NCI-H2081 treated with DMSO at 0.1 percent for 48 hours (cell line): ENCODE measurements around the gene KIAA1958.
A peak's percentile ranks its signal among the peaks of the same experiment; 100 is the strongest.

Experiments
- DNase-seq: peaks from one replicate; lab custom pipeline; 2025; lab: John Stamatoyannopoulos, UW

KIAA1958 gene

DNA sequence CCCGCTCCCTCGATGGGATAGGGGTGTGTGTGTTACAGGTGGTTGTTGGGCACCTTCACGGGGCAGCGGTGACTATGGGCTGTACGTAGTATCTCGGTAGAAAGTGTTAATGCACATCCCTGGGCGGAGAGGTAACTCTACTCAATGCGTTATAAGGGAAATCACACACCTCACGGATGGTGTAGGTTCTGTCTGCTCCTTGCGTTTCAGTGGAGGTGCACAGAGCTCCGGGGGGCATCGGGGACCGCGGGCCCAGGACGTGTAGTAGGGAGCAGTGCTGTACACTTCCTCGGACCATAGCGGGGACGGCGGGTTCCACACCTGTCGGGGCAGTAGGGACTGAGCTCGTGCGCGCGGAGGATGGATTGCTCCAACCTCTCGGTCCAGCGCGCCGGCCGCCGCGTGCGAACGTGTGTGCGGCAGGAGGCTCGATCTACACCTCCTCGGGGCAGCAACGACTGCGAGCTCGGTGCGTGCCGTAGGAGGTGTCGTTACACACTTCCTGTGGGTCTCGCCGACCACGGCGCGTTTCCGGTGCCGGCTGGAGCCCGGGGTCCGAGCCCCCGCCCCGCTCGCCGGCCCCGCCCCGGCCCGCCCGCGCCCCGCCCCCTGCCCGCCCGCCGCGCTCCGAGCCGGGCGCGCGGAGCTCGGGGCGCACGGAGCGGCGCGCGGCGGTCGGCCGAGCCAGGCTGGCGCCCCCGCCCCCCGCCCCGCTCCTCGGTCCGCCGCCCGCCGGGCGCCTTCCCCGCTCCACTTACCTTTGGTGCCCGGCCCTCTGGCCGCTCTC lies at the start of gene KIAA1958:
TSS of gene KIAA1958 (plus strand) at position 607 of the 787 bp plus-strand sequence. CDS start 87,254 bp downstream, outside the sequence.
- DNase-seq = peak; percentile 43

GRCh38 chr9:112437406-112437805 lies 49.2 kb upstream of the KIAA1958 start:
- DNase-seq = no peak

DNA sequence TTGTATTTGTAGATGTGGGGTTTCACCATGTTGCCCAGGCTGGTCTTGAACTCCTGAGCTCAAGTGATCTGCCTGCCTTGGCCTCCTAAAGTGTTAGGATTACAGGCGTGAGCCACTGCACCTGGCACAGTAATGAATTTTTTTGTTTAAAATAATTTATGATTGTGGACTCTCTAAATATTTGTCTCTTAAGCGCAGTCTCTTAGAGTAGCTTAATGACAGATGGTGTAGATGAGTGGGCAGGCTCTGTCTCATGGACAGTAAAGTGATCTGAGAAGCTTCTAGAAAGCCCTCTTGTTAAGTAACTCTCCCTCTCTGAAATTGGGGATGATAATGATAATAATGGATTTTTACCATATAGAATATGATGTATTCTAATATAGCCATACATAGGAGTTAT lies 47.5 kb upstream of the KIAA1958 start:
- DNase-seq = no peak

DNA sequence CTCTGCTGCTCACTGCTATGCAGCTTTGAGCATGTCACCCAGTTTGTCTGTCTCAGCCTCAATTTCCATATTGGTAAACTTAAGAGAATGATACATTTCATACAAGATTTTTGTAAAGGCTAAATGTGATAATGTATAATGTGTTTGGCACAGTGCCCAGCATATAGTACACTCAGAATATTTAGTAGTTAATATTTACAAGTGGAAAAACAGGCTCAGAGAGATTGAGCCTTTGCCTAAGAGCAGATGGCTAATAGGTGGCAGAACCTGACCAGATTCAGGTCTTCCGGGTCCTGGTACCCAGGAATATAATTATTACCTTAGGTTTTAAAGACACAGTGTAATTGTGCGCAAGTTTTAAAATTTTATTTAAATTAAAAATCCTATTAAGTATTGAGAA lies 46.8 kb upstream of the KIAA1958 start:
- DNase-seq = no peak

GRCh38 chr9:112443200-112443599 lies 43.4 kb upstream of the KIAA1958 start:
- DNase-seq = no peak

GRCh38 chr9:112443636-112444035 lies 43.0 kb upstream of the KIAA1958 start:
- DNase-seq = no peak

GRCh38 chr9:112445196-112445595 lies 41.4 kb upstream of the KIAA1958 start:
- DNase-seq = no peak

- DNase-seq = no peak
Measured at GRCh38 chr9:112446080-112446479, 40.5 kb upstream of the KIAA1958 start.

DNA sequence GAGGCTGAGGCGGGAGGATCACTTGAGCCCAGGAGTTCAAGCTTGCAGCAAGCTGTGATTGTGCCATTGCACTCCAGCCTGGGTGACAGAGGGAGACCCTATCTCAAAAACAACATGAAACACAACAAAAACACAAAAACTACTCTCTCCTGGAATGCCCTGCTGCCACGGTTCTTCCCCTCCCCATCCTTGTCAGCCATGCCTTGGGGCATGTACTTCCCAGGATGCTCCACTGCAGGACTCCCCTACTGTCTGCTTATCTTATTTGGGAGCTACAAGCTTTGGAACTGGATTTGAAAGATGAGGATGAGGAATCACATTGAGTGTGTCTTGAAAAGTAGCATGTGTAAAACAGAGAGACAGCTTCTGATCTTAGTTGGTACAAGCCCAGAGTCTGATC lies 40.1 kb upstream of the KIAA1958 start:
- no peak for DNase-seq

DNA sequence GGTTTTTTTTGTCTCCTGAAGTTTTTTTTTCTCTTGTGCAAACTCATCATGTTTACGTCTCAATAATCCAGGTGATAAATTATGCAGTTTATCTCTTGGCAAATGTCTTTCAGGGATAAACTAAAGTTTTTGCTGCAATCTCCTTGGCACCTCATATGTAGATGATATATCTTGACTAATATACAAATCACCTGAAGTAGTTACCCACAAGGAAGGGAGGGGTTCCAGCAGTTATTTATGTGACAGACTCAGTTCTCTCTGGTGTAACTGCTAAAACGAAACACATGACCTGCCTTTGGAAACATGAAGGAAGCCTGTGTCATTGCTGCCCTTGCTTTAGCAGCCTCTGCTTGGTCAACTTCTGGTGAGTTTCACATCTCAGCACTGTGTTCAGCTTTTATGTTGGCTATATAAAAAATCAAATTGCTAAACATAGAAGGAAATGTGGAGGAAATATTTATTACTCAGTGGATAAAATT lies 39.3 kb upstream of the KIAA1958 start:
- DNase-seq = no peak

DNA sequence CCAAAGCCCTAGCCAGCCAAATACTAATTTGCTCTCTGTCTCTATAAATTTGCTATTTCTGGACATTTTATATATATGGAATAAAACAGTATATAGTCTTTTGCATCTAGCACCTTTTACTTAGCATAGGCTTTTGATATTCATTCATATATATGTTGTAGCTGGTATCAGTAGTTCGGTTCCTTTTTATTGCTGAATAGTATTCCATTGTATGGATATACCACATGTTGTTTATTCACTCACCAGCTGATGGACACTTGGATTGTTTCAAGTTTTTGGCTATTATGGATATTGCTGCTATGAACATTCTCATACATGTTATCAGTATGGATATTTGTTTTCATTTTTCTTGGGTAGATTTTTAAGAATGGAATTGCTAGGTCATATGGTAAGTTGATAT lies 23.8 kb upstream of the KIAA1958 start:
- DNase-seq = no peak

DNA sequence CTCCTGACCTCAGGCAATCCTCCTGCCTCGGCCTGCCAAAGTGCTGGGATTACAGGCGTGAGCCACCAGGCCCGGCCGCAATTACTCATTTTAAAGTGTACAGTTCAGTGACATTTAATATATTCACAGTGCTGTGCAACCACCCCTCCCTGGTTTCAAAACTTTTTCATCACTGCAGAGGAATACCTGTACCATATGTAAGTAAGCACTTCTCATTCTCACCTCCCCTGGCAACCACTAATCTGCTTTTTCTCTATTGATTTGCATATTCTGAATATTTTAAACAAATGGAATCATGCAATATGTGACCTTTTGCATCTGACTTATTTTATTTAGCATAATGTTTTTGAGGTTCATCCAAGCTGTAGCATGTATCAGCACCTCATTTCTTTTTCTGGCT lies 21.3 kb upstream of the KIAA1958 start:
- no peak for DNase-seq

GRCh38 chr9:112472996-112473395 lies 13.6 kb upstream of the KIAA1958 start:
- no peak for DNase-seq

DNA sequence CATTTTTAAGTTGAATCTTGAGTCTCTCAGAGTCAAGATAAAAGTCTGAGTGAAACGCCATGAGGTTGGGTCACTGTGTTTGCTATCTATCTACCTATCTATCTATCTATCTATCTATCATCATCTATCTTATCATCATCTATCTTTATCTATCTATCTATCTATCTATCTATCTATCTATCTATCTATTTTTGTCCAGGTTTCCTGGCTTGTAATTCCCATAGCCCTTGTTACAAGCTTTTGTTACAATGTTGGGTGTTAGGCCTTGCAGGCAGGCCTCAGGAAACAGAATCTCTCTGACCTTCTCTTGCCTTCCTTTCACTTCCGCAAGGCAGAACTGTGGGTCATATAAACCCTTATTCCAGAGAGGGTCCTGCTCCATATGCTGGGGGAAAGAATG lies 12.6 kb upstream of the KIAA1958 start:
- DNase-seq = no peak

GRCh38 chr9:112475318-112475717 lies 11.3 kb upstream of the KIAA1958 start:
- no peak for DNase-seq

DNA sequence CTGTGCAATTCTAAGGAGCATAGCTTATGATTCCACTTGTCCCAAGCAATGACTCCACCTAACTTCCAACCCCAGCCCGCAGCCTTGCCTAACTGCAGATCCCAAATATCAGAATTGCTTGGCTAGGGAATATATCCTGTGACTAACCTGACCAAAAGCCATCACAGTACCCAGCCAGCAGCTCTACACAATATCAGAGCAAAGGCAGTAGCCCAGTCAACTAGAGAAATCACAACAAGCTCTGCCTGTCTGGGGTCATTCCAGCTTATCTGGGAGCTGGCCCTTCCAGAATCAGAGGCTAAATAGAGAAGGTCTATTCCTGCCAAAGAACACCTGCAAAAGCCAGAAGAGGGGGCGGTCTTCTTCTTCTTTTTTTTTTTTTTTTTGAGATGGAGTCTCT lies 9.3 kb upstream of the KIAA1958 start:
- DNase-seq = no peak

- DNase-seq = no peak
Measured at GRCh38 chr9:112479221-112479620, 7.4 kb upstream of the KIAA1958 start.

DNA sequence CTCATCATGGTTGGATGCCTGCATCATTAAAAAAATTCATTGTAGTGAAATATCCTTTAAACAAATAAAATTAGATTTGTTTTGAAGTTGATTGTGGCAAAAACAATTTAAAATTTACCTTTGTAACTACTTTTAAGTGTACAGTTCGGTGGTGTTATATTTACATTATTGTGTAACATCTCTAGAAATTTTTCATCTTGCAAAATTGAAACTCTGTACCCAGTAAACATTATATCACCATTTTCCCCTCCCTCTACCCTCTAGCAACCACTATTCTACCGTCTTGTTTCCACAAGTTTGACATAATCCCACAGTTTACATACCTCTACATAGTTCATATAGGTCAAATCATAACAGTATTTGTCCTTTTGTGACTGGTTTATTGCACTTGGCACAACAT lies 2.0 kb upstream of the KIAA1958 start:
- no peak for DNase-seq

- DNase-seq = no peak
Measured at GRCh38 chr9:112485574-112485973, 1.1 kb upstream of the KIAA1958 start.

DNA sequence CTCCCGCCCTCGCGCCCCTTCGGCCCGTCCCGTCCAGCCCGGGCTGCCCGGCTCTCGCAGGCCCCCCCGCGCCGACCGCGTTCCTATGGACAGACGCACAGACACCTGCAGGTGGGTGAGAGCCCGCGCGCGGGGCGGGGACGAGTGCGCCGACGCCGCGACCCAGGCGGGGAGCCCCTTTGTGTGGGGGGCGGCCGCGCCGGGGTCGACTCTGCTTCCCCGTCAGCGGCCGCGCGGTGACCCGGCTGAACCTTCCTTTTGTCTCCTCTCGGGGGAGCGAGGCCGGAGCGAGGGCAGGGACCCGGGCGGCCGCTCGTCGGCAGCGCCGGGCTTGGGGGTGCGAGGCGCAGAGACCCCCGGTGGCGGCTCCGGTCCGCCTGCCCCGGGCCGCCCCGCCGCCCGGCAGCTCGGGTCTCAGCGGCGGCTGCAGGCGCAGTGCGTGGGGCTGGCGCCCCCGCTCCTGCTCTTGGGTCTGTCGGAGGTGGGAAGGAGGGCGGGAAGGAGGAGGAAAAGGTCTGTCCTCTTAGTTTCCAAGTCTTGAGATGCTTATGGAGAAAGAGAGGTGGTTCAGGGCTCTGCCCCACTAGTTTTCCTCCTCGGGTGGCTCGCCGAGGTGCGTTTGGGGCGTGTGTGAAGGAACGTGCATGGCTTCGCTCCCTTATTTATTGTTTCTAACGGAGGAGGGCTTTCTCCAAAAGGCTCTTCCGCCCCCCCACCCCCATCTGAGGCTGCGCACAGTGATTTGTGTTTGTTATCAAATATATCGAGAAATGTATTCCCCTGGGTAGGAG lies 576 bp downstream of the KIAA1958 start:
- DNase-seq = no peak

GRCh38 chr9:112487799-112488340 lies 1.2 kb downstream of the KIAA1958 start:
- no peak for DNase-seq

DNA sequence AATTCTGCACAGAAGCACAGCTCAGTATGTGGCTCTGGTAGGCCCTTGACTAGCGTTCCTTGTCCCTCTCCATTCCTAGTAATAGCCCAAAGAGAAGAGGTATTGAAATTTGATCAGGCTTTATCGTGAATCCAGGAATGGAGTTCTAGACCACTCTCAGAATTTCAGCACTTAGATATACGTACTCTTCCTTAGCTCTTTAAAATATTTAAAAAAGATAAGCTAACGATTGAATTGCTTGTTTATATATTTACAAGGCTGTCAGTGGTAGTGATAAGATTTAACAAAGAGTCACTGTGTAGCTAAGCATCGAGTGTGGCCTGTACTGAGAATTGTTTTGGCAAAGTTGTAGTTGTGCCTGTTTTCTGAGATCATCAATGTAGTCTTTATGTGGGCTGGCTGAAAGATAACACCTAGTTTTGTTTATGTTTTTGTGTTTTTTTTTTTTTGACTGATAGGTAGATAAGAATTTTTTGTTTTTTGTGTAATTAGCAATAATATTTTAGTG lies 2.5 kb downstream of the KIAA1958 start:
- DNase-seq = no peak
